Measurements from ENCODE around the gene USF2.
"Not testable (repeated sequence)": the region's sequence is repeated elsewhere in the genome, so short reads cannot be mapped to it uniquely, and the experiment has no call there.

Gene USF2

DNA sequence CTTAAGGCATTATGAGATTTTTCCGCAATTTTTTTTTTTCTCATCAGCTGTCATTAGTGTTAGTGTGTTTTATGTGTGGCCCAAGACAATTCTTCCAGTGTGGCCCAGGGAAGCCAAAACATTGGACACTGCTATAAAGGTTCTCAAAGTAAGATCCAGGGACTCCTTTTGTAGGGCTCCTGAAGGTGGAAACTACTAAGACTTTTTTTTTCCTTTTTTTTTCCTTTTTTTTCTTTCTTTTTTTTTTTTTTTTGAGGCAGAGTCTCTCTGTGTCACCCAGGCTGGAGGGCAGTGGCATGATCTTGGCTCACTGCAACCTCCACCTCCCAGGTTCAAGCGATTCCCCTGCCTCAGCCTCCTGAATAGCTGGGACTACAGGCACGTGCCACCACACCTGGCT lies 16.7 kb downstream of the USF2 start:
- not testable (repeated sequence) for DNase-seq

DNA sequence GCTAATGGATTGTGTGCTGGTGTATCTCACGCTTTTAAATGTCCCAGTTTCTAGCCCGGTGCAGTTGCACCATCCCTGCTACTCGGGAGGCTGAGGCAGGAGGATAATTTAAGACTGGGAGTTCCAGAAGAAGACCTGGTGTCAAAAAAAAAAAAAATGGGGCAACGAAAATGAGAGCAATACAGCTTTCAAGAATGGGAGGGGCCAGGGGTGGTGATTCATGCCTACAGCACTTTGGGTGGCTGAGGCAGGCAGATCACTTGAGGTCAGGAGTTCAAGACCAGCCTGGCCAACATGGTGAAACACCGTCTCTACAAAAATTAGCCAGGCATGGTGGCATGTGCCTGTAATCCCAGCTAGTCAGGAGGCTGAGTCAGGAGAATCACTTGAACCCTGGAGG lies 17.3 kb downstream of the USF2 start:
- not testable (repeated sequence) for DNase-seq

DNA sequence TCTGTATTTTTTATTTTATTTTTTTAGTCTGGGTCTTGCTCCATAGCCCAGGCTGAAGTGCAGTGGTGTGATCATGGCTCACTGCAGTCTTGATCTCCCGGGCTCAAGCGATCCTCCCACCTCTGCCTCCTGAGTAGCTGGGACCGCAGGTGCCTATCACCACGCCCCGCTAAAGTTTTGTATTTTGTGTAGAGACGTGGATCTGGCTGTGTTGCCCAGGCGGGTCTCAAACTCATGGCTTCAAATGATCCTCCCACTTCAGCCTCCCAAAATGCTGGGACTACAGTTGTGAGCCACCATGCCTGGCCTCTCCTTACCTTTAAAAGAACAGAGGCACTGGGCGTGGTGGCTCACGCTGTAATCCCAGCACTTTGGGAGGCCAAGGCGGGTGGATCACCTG lies 19.0 kb downstream of the USF2 start:
- DNase-seq: no peak

DNA sequence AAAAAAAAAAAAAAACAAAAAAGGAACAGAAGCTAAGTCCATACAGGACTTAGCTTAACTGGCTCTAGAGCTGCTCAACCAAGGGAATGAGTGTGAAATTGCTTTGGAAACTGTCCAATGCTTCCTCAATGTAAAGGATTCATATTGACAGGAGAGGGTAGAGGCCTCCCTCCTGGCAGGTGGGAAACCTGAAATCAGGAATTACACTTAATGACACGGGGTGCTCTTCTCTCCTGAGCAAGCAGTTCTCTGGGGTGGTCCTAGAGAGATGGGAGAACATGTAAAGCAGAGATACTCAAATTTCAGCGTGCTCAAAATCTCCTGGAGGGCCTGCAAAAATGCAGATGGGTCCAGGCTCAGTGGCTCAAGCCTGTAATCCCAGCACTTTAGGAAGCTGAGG lies 19.6 kb downstream of the USF2 start:
- no peak for DNase-seq

DNA sequence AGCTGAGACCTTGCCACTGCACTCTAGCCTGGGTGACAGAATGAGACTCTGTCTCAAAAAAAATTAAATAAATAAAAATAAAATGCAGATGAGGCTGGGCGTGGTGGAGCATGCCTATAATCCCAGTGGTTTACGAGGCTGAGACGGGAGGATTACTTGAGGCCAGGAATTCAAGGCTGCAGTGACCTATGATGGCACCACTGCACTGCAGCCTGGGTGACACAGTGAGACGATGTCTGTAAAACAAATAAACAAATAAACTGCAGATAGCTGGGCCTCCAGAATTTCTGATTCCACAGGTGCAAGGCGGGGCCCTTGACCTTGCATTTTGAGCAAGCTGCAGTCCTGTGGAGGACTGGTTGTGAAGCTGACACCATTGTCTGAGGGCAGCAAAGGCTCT lies 20.1 kb downstream of the USF2 start:
- no peak for DNase-seq

DNA sequence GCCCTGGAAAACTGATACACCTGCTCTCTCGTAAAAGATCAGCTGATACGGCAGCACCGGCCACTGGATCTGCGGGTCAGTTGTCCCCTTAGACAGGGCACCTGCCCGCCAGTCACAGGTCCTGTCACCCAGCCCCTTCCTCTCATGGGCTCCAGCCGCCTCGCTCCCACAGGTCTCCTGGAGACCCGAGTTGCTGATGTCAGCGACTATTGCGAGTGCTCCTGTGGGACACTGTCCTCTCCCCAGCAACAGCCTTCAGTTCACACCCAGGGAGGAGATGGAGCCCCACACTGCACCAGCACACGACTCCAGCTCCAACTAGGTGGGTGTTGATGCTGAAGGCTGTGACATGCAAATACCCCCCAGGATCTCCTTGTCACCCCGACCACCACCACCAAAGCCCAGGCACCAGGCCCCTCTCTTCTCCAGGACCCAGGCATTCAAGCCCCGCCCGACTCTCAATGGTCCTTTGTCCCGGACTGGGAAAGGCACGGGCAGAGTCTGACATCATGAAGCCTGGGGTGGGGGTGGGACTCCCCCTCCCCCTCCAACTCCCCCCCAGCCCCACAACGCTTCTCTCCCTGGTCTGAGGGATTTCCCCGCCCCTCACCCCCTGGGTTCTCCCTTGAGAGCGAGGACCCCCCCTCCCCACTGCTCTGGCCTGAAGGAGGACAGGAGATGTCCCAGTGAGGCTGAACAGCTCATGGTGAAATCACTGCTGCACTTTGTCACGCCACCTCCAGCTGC lies 21.8 kb downstream of the USF2 start:
- no peak for DNase-seq

DNA sequence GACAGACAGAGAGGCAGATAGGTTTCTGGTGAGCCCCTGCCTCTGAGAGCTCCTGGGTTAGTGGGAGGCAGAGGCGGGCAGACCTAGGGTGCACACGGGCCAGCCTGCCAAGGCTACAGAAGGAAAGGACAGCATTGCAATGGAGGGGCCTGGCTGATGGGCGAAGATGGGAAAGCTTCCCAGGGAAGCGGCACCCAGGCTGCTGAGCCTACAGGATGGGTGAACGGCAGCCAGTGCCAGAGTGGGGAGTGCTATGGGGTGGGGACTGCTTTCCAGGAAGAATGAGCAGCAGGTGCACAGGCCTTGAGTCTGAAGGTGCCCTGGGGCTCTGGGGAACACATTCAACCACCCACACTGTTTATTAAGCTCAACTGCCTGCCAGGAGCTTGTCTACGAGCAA lies 22.5 kb downstream of the USF2 start:
- DNase-seq: no peak

DNA sequence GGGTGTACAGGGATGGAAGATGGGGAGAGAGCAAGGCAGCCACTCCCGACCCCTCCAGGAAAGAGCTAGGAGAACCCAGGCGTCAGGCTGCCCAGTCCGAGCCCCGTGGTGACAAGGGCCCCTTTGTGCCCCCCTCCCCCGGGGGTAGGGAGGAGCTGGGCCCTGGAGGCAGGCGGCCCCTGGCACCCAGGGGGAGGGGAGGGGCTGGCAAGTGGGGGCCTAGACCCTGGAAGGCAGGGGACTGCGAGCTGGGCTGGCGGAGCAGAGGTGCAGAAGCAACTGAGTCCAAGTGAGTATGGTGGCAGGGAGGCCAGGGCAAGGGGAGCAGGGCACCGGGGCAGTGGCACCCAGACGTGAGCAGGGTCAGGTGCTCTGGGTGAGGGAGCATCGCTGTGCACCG lies 23.2 kb downstream of the USF2 start, which contains the start of gene MAG:
Gene MAG (plus strand): TSS at position 246 of the 400 bp plus-strand sequence. CDS start 3,248 bp downstream, outside the sequence.
- DNase-seq: no peak

DNA sequence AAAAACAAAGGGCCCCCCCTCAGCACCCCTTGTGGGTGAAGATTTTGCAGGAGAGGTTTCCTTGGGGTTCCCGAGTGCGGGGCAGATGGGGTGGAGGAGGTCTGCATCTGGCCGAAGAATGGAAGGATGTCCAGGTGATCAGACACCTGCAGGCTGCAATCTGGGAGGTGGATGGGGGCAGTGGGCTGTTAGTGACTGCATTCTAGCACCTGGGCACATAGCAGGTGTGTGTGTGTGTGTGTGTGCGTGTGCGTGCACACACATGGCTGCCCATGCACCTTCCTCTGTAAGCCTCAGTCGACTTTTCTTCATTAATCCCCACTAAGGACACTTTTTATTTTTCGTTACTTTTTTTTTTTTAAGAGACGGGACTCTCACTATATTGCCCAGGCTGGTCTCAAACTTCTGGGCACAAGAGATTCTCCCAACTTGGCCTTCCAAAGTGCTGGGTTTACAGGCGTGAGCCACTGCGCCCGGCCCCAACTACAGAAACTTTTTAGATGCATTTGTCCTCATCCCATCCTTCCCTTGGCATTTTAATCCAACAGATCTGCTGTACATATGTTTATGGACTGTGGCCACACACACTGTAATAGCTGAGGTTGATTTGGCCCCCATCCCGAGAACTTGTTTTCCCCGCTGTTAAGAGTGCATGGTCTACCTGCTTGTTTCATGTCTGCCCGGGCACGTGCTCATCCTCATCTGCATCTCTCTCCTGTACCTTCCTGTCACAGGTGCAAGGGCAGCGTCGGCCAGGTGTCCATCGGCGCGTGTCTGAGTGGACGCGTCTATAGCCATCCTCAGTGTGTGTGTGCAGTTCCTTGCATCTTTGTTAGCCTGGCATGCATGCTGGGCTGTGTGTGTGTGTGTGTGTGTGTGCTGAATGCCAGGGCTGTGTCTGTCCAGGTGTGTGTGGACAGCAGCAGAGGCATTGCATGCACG lies 23.9 kb downstream of the USF2 start:
- no peak for DNase-seq

DNA sequence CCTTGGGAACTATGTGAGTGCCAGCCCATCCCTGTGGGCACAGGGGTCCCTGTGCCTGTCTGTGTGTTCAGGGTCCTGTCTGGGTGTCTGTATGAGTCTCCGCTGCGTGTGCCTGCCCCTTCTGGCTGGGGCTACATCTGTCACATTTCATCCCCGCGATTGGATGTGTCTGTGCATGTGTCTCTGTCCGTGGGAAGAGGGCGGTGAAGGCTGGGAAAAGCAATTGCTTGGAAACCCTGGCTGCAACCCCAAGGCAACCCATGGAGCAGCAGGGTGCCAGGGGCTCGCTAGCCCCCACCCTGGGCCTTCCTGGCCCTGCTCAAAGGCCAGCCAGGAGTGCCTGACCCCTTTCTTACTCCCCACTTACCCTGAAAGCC lies 24.6 kb downstream of the USF2 start:
- no peak for DNase-seq

DNA sequence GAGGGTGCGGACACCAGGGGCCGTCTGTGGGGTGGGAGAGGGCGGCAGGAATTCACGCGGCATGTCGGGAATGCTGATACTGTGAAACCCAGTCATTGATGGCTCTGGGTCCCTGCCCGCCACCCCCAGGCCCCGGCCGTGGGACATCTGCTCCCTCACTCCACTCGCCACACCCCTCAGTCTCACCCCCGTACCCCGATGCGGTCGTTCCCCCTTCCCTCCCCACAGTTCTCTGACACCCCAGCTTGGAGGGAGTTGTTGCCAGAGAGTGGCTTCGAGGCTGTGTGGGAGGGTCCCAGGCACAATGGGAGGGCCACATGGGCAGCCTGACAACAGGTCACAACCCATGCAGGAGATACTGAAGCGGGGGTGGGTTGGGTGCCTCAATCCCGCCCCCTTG lies 25.0 kb downstream of the USF2 start:
- DNase-seq: no peak

DNA sequence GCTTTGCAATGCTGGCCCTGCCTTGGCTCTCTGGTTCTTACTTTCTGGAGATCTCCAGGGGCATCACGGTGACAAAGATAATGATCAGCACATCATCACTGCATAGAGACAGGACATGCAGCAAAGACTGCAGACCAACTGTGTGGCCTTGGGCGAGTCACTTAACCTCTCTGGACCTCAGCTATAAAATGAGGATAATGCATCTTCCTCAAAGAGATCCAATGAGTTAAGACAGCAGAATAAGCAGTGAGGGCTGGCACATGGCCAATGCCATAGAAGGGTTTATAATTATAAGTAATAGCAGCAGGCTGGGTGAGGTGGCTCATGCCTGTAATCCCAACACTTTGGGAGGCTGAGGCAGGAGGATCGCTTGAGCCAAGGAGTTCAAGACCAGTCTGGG lies 25.6 kb downstream of the USF2 start:
- no peak for DNase-seq

DNA sequence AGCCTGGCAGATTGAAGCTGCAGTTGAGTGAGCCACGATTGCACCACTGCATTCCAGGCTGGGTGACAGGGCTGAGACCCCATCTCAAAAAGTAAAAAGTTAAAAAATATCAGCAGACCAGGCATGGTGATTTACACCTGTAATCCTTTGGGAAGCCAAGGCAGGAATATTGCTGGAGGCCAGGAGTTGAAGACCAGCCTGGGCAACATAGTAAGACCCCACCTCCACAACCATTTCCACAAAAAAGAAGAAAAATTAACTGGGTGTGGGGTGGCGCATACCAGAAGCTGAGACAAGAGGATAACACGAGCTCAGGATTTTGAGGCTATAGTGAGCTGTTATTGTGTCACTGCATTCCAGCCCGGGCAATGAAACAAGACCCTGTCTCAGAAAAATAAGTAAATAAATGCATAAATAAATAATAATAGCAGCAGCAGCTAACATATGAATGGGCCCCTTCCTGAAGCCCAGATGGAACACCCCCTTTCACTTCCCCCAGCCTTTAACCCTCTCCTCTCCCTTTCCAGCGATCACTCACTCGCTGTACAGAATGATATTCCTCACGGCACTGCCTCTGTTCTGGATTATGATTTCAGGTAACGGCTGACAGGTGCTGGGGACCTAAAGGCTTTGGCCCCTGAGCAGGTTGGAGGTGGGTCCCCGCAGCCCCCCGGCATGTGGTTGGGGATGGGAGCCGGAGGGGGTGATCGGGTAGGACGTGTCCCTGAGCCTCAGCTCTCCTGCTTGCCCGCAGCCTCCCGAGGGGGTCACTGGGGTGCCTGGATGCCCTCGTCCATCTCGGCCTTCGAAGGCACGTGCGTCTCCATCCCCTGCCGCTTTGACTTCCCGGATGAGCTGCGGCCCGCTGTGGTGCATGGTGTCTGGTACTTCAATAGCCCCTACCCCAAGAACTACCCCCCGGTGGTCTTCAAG lies 26.4 kb downstream of the USF2 start:
- no peak for DNase-seq

DNA sequence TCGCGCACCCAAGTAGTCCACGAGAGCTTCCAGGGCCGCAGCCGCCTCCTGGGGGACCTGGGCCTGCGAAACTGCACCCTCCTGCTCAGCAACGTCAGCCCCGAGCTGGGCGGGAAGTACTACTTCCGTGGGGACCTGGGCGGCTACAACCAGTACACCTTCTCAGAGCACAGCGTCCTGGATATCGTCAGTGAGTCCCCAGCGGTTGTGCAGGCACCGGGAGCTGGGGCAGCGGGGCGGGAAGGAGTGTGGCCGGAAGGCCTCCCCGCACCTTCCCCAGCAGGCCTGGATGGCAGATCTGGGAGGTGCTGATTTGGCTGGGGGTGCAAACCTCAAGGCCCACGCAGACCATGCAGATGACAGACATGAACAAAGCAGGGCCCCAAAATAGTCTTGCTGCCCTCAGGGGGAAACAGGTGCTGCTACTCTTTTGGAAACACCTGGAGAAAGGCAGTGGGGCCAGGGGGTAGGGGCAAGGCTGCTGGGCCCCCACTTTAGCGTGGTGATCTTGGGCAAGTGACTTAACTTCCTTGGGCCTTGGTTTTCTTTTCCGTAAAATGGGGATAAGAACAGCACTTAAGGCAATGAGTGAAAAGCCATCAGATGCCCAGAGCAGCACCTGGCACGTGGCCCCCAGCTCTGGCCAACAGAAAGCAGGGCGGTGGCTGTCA lies 27.2 kb downstream of the USF2 start:
- no peak for DNase-seq

DNA sequence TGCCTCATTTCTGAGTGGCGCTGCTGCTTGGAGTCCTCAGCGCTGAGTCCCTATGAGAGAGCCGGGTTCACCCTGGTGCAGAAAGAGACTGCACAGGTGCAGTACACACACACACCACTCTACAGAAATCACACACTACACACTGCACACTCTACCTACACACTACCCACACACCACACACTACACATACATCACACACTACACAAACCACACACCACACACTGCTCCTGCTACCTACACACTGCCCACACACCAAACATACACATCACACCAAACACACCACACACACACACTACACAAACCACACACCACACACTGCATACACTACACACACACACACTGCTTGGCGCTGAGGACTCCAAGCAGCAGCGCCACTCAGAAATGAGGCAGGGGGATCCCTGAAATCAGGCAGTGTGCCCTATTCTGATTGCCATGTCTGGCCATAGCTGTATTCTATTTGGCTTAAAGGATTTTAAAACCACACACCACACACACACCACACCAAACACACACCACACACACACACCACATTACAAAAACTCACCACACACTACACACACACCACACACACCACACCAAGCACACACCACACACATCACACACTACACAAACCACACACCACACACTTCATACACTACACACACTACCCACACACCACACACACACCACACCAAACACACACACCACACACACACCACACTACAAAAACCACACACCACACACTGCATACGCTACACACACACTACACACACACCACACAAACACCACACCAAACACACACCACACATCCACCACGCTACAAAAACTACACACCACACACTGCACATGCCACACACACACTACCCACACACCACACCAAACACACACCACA lies 28.1 kb downstream of the USF2 start:
- DNase-seq: no peak

DNA sequence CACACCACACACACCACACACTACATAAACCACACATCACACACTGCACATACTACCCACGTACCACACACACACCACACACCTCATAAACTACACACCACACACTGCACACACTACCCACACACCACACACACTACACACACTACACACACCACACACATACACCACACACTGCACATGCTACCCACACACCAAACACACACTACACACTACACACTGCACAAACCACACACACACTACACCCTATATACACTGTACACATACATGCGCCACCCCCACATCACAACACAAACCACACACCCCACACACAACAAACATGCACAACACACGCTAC lies 28.7 kb downstream of the USF2 start:
- no peak for DNase-seq

DNA sequence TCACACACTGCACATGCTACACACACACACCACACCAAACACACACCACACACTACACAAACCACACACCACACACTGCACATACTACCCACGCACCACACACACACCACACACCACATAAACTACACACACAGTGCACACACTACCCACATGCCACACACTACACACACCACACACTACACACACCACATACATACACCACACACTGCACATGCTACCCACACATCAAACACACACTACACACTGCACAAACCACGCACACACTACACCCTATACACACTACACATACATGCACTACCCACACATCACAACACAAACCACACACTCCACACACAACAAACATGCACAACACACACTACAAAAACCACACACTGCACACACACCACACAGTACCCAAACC lies 29.2 kb downstream of the USF2 start:
- DNase-seq: no peak

DNA sequence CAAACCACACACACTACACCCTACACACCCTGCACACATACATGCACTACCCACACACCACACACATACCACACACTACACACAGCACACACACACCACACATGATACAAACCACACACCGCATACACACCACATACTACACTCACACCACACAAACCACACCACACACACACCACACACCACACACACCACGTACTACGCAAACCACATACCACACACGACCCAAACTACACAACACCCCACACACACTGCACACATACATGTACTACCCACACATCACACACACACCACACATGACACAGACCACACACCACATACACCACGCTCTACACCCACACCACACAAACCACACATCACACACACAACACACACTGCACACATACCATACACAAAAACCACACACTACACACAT lies 29.8 kb downstream of the USF2 start:
- DNase-seq: no peak

DNA sequence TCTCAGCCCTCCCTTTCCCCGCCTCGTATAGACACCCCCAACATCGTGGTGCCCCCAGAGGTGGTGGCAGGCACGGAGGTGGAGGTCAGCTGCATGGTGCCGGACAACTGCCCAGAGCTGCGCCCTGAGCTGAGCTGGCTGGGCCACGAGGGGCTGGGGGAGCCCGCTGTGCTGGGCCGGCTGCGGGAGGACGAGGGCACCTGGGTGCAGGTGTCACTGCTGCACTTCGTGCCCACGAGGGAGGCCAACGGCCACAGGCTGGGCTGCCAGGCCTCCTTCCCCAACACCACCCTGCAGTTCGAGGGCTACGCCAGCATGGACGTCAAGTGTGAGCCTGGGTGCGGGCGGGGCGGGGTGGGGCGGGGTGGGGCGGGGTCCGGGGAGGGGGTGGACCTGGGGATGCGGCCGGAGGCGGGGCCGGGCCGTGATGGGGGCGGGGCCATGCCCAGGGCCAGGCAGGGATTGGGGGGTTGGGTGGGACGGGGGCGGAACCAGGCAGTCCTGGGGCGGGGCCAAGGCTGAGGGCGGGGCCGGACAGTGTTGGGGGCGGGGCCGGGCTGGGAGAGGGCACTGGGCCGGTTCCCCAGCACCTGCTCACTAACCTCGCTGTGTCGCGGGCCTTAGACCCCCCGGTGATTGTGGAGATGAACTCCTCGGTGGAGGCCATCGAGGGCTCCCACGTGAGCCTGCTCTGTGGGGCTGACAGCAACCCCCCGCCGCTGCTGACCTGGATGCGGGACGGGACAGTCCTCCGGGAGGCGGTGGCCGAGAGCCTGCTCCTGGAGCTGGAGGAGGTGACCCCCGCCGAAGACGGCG lies 31.0 kb downstream of the USF2 start:
- DNase-seq: no peak

DNA sequence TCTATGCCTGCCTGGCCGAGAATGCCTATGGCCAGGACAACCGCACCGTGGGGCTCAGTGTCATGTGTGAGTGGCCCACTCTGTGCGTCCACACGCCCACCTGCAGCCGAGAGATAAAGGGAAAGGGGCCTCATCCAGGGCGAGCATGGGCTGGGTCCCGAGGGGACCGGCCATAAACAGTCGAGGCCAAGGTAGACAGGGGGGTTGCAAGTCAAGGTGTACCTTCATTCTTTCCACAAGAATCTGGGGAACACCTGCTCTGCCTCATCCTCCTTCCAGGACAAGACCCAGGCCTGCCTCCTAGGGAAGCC lies 31.5 kb downstream of the USF2 start:
- DNase-seq: no peak

DNA sequence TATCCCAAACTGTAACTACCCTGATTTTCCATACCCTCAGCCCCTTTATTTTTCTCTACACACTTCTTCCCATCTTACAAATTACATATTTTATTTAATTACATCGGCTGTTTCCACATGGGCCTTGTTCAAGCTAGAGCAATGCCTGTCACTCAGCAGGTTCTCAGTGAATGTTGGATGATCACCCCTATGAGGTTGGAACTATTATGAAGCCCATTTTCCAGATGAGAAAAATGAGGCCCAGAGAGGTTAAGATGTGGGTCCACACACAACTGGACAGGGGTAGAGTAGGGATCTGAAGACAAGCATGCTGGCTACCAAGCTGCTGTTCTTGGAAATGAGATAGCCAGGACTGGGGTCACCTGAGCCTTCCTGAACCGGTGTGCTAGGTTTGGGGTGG lies 33.2 kb downstream of the USF2 start:
- no peak for DNase-seq

Data from SW 1271 (cell line).